NCI-H526 treated with DMSO at 0.1 percent for 48 hours (cell line): ENCODE results near the gene AQP12A.

Experiments used
- DNase-seq: peaks from one replicate; lab custom pipeline; 2025; lab: John Stamatoyannopoulos, UW

The AQP12A gene

DNA sequence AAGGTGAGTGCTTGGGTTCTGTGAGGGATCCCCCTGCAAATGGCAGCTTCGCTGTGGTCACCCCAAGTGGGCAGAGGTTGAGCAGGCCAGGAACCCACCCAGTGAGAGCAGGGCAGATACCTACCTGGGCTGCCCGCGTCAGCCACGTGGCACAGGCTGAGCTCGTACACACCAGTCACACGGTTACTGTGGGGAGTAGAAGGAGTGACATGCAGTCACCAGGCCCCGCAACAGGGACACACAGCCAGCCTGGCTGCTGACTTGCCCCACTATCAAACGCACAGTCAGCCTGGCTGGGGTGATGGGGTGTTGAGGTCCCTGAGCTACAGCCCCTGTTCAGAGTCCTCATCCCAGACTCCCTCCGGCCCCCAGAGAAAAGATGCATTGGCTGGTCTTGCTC lies 32.2 kb downstream of the AQP12A start:
- no peak for DNase-seq

DNA sequence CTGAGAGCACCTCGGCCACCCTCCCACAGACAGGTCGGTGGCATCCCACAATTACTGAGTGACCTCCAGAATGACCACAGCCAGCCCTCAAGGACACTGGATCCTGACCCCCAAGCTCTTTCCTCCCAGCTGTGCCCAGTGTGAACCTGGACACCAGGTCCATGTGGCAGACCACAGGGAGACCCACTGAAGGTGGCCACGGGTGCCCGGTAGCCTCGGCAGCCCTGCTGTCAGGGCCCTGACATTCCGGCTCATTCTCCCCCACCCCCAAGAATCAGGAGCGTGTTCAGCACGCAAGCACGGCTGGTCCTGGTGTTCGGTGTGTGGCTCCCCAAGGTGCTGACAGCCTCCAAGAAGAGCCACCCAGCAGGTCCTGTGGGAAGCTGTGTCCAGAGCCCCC lies 32.8 kb downstream of the AQP12A start:
- DNase-seq: no peak

DNA sequence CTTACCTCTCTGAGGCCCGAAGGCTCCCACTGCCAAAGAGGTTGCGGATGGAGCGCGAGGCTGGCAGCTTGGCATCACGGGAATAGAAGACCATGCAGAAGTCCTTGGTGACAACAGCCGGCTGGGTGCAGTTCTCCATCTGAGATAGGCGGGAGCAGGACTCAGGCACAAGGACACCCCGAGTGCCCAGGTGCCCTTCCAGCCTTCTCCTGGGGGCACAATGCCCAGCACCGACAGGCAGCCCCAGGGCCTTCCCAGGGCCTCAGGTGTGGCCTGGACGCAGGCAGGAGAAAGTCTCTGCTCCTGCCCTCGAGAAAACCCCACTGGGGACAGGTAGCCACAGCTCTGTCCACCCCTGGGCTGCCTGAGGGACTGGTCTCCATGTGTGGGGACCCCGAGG lies 33.6 kb downstream of the AQP12A start:
- no peak for DNase-seq

GRCh38 chr2:240725671-240726070 lies 34.0 kb downstream of the AQP12A start:
- DNase-seq: no peak

DNA sequence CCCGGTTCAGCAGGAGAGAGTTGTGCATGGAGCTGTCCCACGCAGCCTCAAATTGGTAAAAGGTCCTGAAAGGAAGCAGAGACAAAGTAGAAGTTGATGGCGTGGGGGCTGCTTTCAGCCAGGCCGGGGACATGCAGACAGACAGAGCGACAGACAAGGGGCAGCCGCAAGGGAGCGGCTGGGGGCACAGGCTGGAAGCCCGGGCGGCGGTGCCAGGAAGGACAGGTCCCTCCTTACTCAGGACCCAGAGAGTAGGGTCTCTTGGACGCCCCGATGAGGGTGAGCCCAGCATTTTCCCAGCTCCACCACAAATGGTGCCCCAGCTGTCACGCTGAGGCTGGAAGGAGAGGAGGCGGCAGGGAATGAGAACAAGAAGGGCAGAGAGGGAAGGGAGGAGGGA lies 35.2 kb downstream of the AQP12A start:
- DNase-seq: no peak

DNA sequence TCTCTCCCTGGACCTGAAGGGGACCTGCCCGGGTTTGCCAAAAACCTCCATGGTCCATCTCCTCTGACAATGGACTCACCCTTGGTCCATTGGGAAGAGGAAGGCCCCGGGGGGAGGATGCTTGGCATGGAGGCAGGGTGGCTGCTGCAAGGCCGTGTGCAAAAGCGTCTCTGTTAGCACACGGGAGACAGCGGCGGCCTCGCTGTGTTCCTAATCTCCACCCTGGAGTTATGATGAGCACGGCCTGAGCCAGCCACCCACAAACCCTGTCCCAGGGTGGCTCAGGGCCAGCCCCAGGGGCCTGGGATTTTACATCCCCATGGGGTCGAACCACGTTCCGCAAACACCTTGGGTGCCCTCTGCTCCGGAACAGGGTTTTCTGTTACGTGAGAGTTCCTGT lies 35.8 kb downstream of the AQP12A start:
- no peak for DNase-seq

- no peak for DNase-seq
Measured at GRCh38 chr2:240727913-240728312, 36.2 kb downstream of the AQP12A start.

DNA sequence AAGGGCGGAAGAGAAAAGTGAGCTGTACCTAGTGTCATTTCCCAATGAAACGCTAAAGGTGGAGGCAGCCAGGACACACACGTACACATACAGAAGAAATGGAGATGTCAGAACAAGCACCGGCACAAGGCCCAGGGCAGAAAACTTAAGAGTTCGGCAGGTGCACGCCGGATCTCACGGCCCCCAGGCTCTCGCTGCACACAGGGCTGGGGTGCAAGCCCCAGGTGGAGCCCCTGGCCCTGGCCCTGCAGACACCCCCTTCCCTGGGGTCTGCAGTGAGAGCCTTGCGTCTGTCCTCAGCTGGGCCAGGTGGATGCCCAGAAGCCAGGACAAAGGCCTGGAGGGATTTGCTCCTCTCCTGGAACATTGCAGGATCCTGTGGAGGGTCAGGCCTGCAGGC lies 36.7 kb downstream of the AQP12A start:
- no peak for DNase-seq

DNA sequence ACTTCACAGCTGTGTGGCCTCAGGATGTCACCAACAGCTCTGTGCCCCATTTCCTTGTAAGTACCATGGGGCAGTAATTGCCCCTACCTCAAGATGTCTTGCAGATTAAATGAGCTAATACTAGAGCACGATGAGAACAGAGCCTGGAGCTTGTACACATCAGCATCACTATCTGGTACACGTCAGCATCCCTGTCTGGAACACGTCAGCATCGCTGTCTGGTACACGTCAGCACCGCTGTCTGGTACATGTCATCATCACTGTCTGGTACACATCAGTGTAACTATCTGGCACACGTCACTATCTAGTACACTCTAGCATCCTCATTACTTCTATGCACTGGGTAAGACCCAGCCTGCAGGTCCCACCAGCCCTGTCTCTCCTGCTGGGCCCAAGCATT lies 37.2 kb downstream of the AQP12A start:
- DNase-seq: no peak

GRCh38 chr2:240730501-240731177 lies 39.0 kb downstream of the AQP12A start:
- DNase-seq: no peak

- DNase-seq: no peak
Measured at GRCh38 chr2:240731178-240731545, 39.5 kb downstream of the AQP12A start.

DNA sequence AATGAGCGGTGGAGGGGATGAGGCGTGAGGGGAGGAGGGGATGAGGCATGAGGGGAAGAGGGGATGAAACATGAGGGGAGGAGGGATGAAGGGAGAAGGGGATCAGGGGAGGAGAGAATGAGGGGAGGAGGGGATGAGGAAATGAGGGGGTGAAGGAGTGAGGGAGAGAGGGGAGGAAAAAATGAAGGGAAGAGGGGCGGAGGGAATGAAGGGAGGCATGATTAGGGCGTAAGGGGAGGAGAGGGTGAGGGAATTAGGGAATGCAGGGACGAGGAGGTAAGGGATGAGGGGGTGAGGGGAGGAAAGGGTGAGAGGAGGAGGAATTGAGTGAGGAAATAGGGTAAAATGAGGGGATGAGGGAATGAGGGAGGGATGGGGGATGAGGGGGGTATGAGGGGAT lies 40.5 kb downstream of the AQP12A start:
- no peak for DNase-seq

DNA sequence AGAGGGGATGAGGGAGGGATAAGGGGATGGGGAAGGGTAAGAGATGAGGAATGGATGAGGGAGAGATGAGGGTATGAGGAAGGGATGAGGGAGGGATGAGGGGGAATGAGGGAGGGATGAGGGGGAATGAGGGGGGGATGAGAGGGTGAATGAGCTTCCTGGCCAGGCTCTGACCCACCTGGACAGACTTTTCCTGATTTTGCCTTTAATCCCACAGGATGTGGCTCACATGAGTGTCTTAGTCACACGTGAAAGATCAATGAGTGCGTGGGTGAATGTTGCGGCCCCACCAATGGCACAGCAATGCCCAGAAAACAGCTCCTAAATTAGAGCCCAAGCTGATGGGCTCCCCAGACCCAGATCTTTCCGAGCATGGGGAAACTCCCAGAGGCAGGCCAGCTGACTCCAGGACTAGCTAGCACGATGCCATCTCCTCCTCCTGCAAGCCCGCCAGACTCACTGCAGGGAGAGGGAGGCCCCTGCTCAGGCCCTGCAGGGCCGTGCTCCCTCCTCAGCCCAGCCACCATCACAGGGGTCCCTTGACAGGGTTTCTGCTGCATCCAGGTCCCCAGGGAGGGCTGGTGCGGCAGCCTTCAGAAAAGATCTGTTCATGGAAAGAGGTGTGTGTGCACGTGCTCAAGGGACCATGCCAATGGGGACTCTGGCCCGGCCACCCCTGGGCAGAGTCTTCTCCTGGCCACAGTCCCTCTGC lies 41.4 kb downstream of the AQP12A start:
- no peak for DNase-seq

DNA sequence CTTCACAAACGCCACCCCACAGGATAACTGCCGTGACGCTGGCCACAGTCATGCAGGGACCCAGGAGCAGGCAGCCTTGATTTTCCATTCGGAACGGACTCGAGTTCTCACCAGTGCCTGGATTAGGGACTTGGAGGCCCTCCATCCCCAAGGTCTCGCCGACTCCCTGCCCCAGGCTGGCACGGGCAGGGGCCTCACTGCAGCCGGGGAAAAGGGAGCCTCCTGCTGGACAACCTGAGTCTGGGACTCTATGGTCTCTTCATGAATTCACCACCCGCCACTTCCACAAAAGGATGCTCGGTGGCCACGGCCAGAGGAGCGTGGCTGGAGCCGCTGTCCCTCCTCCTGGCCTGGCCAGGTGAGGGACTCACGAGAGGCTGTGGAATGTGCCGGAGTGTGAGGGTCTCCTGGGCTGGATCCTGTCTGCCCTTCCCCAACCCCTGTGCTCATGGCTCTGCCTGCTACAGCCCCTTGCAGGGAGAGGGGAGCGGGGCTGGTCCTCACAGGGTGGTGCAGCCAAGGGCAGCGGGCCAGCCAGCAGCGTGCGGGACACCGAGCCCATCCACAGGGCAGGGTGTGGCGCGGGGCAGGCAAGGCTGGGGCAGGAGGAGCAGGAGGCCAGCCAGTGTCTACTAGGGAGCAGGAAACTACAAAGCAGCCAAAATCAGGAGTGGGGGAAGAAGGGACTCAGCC lies 42.3 kb downstream of the AQP12A start:
- no peak for DNase-seq

DNA sequence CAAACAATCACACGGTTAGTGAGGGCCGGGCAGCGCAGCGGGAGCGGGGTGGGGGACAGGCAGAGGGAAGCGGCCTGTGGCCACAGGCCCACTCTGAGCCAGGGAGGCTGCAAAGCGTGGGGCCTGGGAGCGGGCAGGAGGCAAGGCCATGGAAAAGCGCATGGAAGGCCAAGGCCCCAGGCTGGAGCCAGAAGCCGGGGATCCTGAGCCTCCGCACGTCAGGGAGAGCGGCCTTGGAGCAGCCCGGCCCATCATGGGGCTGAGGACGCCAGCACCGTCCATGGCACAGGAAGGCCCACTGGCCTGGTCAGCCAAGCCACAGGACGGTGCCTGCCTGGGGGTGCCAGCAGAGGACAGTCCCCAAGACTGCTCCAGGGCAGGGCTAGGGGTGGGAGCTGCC lies 43.1 kb downstream of the AQP12A start:
- DNase-seq: no peak

DNA sequence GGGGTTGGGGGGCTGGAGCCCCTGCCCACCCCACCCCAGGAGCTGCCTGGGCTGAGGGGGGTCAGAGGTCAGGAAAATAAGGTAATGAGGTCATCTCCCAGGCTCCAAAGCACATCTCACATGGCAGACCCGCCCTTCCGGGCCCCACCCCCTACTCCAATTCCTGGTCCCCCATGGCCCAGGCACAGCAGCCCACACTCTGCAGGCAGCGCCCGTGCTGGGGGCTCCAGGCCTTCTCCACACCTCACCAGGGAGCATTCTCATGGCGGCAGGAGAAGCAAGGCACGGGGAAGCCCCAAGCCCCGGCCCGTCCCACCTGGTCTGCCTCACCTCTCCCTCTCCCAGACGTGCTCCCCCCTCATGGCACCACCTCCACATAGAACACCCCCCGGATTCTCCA lies 43.8 kb downstream of the AQP12A start:
- no peak for DNase-seq

DNA sequence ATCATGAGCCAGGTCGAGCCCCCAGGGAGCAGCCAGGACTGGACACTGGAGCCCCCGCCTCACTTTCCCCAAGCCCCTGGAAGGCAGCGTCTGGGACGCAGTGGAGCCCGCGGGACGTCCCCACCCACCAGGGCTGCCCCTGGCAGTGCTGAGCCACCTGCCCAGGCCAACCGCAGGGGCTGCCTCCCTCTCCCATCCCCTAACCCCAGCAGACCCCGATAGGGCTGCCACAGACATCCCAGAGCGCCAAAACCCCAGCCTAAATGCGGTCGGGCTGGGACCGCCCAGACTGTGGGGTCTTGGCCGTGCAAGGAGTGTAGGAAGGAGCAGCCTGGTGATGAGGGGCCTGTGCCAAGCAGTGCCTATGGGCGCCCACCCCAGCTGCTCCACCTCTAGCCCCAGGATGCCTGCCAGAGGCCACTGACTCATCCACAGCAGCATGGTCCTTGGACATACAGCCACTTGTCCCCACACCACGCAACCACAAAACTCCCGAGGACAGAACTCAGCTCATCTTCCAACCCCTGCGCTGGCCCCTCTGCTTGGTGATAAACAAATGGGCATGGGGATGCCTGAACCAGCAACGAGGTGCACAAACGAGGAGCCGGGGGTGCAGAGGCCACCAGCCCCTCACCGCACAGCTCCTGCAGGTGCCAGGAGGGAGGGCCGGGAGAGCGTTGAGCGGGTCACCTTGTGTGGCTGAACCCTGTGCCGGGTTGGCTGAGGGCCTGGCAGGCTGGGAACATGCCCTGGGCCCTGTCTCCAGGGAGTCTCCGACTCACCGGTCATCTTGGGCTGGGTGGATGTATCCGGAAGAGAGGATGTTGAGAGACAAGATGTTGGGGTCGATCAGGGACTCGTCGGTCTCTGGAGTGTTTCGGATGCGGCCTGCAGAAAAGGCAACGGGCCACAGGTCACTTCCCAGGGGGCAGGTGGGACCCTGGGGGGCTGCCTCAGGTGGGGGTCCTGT lies 44.9 kb downstream of the AQP12A start:
- no peak for DNase-seq

DNA sequence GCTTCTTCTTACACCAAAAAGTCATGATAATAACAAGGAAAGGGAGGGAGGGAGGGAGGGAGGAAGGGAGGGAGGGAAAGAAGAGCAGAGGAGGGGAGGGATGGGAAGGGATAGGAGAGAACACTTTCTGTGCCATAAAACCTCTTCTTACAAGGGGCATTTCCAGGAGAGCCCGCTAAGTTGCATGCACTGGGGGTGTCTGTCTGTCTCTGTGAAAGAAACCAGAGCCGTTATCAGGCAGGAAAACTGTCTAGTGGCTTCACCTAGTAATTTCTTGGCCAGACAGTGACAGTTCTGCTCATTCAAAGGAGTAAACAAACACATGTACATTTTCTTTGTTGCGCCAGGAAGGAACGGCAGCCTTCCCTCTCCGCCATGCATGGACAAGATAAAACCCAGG lies 45.8 kb downstream of the AQP12A start:
- no peak for DNase-seq

GRCh38 chr2:240737958-240738357 lies 46.3 kb downstream of the AQP12A start:
- no peak for DNase-seq

DNA sequence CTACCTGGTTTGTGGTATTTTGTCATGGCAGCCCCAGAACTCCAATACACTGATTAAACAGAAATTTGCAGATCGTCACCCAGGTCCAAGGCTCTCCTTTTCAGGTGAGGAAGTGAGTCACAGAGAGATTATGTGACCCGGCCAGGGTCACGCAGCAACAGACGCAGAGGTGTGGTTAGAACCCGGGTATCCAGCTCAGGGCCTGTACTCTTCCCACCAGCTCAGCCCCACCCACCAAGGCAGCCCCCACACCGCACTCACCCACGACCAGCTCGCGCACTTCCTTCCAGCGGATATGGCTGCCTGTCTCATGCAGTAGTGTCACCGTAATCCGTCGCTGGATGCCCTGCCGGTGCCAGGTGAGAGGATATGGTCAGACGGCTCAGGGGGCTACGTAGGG lies 48.1 kb downstream of the AQP12A start:
- no peak for DNase-seq

GRCh38 chr2:240741091-240741490 lies 49.4 kb downstream of the AQP12A start:
- no peak for DNase-seq

DNA sequence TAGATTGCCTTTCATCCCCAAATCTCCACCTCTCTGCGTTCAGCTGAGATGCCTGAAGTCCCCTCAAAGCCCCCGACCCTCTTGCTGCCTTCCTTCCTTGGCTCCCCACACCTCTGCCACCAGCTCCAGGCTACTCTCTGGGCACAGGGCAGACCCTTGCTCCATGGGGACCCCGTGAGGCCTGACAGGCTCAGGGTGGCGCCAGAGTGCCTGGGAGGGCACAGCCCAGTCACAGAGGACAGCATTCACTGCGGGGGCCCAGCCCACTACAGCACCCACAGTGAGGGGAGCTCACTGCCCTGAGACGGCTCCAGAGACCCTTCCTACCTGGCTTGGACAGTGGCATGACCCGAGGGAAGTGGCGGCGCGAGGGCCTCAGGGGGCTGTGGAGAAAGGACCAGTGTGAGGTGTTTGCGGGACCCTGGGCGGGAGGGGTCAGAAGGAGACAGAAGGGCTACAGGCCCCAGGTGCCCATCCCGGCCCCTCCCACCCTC lies 51.0 kb downstream of the AQP12A start:
- no peak for DNase-seq
